GM21737 (cell line): ENCODE results near the gene IL3.

Experiments
- ATAC-seq: cut with Tn5 transposase; IDR thresholded peaks from one replicate; pipeline ENCODE4 v1.9.1; 2021; ENCODE audit warnings: mild to moderate bottlenecking, moderate library complexity; ENCODE audit not compliant: unreplicated experiment

Gene IL3

GRCh38 chr5:132056610-132057497 is 3.6 kb upstream of the IL3 start:
- ATAC-seq = no peak

GRCh38 chr5:132057498-132058255 is 2.8 kb upstream of the IL3 start:
- no peak for ATAC-seq

- ATAC-seq = no peak
Measured at GRCh38 chr5:132058646-132059042, 1.8 kb upstream of the IL3 start.

GRCh38 chr5:132059043-132059695 is 1.3 kb upstream of the IL3 start:
- no peak for ATAC-seq

GRCh38 chr5:132059696-132060500 is 557 bp upstream of the IL3 start:
- ATAC-seq = no peak

GRCh38 chr5:132063090-132063911 is 2.8 kb downstream of the IL3 start:
- ATAC-seq = no peak

GRCh38 chr5:132064140-132064539 is 3.7 kb downstream of the IL3 start:
- ATAC-seq = no peak

- ATAC-seq = peak; percentile 56
Measured at GRCh38 chr5:132064738-132065331, 4.4 kb downstream of the IL3 start.

- no peak for ATAC-seq
Measured at GRCh38 chr5:132065351-132065937, 5.0 kb downstream of the IL3 start.

- no peak for ATAC-seq
Measured at GRCh38 chr5:132065951-132066701, 5.7 kb downstream of the IL3 start.

- no peak for ATAC-seq
Measured at GRCh38 chr5:132066871-132067270, 6.4 kb downstream of the IL3 start.

GRCh38 chr5:132067451-132067850 is 7.0 kb downstream of the IL3 start:
- no peak for ATAC-seq

- no peak for ATAC-seq
Measured at GRCh38 chr5:132067941-132068808, 7.7 kb downstream of the IL3 start.

GRCh38 chr5:132069561-132069960 is 9.1 kb downstream of the IL3 start:
- no peak for ATAC-seq

- no peak for ATAC-seq
Measured at GRCh38 chr5:132069994-132070393, 9.5 kb downstream of the IL3 start.

GRCh38 chr5:132070460-132071337 is 10.2 kb downstream of the IL3 start:
- ATAC-seq = no peak

GRCh38 chr5:132071338-132071707 is 10.9 kb downstream of the IL3 start:
- ATAC-seq = no peak
